Endodermal cell (in vitro differentiated cells): ENCODE data around the gene PIAS4. TPM values are rescaled to one million over a fixed set of nuclear protein-coding genes. Genes with fewer than 3 reads are reported as not detected.

Source experiments
- DNase-seq: peaks from one replicate; pipeline ENCODE4 v3.0.0-alpha.2; 2017
- H3K27ac ChIP-seq: 2 replicates; pipeline ENCODE4 v1.5.1; 2013; ENCODE audit warnings: mild to moderate bottlenecking, low read depth, low read length, moderate library complexity
- H3K27me3 ChIP-seq: 2 replicates; pipeline ENCODE4 v1.6.1; 2013; ENCODE audit warnings: mild to moderate bottlenecking, low read length, moderate library complexity; ENCODE audit not compliant: insufficient read depth, control insufficient read depth, poor library complexity, severe bottlenecking
- H3K36me3 ChIP-seq: 2 replicates; pipeline ENCODE4 v1.7.0; 2013; ENCODE audit warnings: mild to moderate bottlenecking, low read length, moderate library complexity; ENCODE audit not compliant: control insufficient read depth, insufficient read depth
- H3K4me1 ChIP-seq: one replicate; pipeline ENCODE4 v1.7.0; 2013; ENCODE audit warnings: low read length; ENCODE audit not compliant: control insufficient read depth, insufficient read depth
- H3K4me3 ChIP-seq: 2 replicates; pipeline ENCODE4 v1.5.1; 2013; ENCODE audit warnings: mild to moderate bottlenecking, low read length, moderate library complexity
- H3K9ac ChIP-seq: 2 replicates; pipeline ENCODE4 v1.6.1; 2013; ENCODE audit warnings: mild to moderate bottlenecking, low read length, moderate library complexity; ENCODE audit not compliant: poor library complexity, severe bottlenecking; ENCODE audit errors: extremely low read depth
- H3K9me3 ChIP-seq: 2 replicates; pipeline ENCODE4 v1.6.1; 2013; ENCODE audit warnings: mild to moderate bottlenecking, low read length, moderate library complexity; ENCODE audit not compliant: control insufficient read depth
- H3K27ac Mint-ChIP-seq: 2 replicates; pipeline ENCODE4 v1.8.0; 2020; ENCODE audit warnings: mixed read lengths
- H3K27me3 Mint-ChIP-seq: 2 replicates; pipeline ENCODE4 v1.8.0; 2021; ENCODE audit warnings: mild to moderate bottlenecking, mixed read lengths; ENCODE audit not compliant: insufficient read depth
- H3K36me3 Mint-ChIP-seq: 2 replicates; pipeline ENCODE4 v1.8.0; 2020; ENCODE audit warnings: low read depth, mixed read lengths
- H3K4me1 Mint-ChIP-seq: 2 replicates; pipeline ENCODE4 v1.8.0; 2020; ENCODE audit warnings: mixed read lengths
- H3K4me3 Mint-ChIP-seq: 2 replicates; pipeline ENCODE4 v1.8.0; 2020; ENCODE audit warnings: mild to moderate bottlenecking, moderate library complexity, mixed read lengths
- H3K9me3 Mint-ChIP-seq: 2 replicates; pipeline ENCODE4 v1.8.0; 2020; ENCODE audit warnings: mild to moderate bottlenecking, mixed read lengths
- CTCF ChIP-seq: fragments of 200-600 bp; sonication (generic); conservative IDR thresholded peaks from 2 replicates; pipeline ENCODE4 v1.5.0; 2021; ENCODE audit warnings: antibody characterized with exemption, mild to moderate bottlenecking
- WGBS, 2 experiments: methylation state at CpG; one replicate each; pipeline versions ENCODE4 v1.1.5 to v1.1.7; 2013; ENCODE audit warnings: missing lambda C conversion rate in 2 of 2, mixed read lengths in 1 of 2; ENCODE audit not compliant: insufficient coverage in 1 of 2, insufficient read length in 1 of 2; 5-methylcytosine and 5-hydroxymethylcytosine counted together
- total RNA-seq, 2 donors: library from RNA; stranded (reverse); fragmentation: NEBNext Ultra II Directional in 1 of 2; extraction: Animal tissue kit (Norgen Biotek cat#: 25700) in 1 of 2; gene quantifications; 2 replicates in 1 of 2; 3 replicates in 1 of 2; pipeline ENCODE4 v1.2.1, GENCODE V29; 2021

The PIAS4 gene
- total RNA-seq, 2 donors from 2014 or later = 57.5 to 58.1 TPM

- Histone ChIP-seq H3K36me3 (peaks cover 39% of the 10 kb centered on the region), H3K9me3 (peaks cover 4% of the 10 kb centered on the region), H3K4me1 (no peaks in the 10 kb centered on the region), H3K27me3 (no peaks in the 10 kb centered on the region), H3K27ac (no peak overlapping the region), H3K4me3 (no peak overlapping the region), H3K9ac (no peak overlapping the region)
- 95 to 97% methylated on average over 11 to 15 of the region's 15 CpGs for WGBS, 2 experiments
- H3K27me3 Mint-ChIP-seq = no peaks in the 10 kb centered on the region
- peaks cover 2% of the 10 kb centered on the region for H3K9me3 Mint-ChIP-seq
- no peaks in the 10 kb centered on the region for H3K4me1 Mint-ChIP-seq
- no peak overlapping the region for H3K4me3 Mint-ChIP-seq
- DNase-seq = no peak
- H3K36me3 Mint-ChIP-seq = peaks cover 45% of the 10 kb centered on the region
- H3K27ac Mint-ChIP-seq = no peak overlapping the region
- no peak for TF ChIP-seq CTCF
Observed at GRCh38 chr19:4016903-4017638, 9.5 kb downstream of the PIAS4 start.

- Histone ChIP-seq H3K9ac (no peak overlapping the region), H3K9me3 (peaks cover 6% of the 10 kb centered on the region), H3K36me3 (peaks cover 38% of the 10 kb centered on the region), H3K27ac (no peak overlapping the region), H3K27me3 (no peaks in the 10 kb centered on the region), H3K4me1 (no peaks in the 10 kb centered on the region), H3K4me3 (no peak overlapping the region)
- DNase-seq = no peak
- 92 to 96% methylated on average over 8 to 20 of the region's 22 CpGs for whole genome bisulfite sequencing, 2 experiments
- no peak overlapping the region for H3K4me3 Mint-ChIP-seq
- no peaks in the 10 kb centered on the region for H3K27me3 Mint-ChIP-seq
- H3K4me1 Mint-ChIP-seq = no peaks in the 10 kb centered on the region
- peaks cover 3% of the 10 kb centered on the region for H3K9me3 Mint-ChIP-seq
- TF ChIP-seq CTCF = no peak
- no peak overlapping the region for H3K27ac Mint-ChIP-seq
- H3K36me3 Mint-ChIP-seq = peaks cover 39% of the 10 kb centered on the region
Observed at GRCh38 chr19:4018140-4018613, 10.6 kb downstream of the PIAS4 start.

GRCh38 chr19:4018775-4019504 lies 11.4 kb downstream of the PIAS4 start:
- no peak overlapping the region for H3K9ac ChIP-seq
- H3K27ac Mint-ChIP-seq = no peak overlapping the region
- WGBS, 2 experiments = 91 to 94% methylated on average over 12 to 19 of the region's 19 CpGs

More at GRCh38 chr19:4018775-4019504, 11.4 kb downstream of the PIAS4 start:
- peaks cover 34% of the 10 kb centered on the region for H3K36me3 ChIP-seq
- no peaks in the 10 kb centered on the region for H3K4me1 ChIP-seq
- peaks cover 6% of the 10 kb centered on the region for H3K9me3 ChIP-seq
- Mint-ChIP-seq H3K4me1 (no peaks in the 10 kb centered on the region), H3K27me3 (no peaks in the 10 kb centered on the region), H3K36me3 (peaks cover 45% of the 10 kb centered on the region), H3K9me3 (peaks cover 3% of the 10 kb centered on the region), H3K4me3 (no peak overlapping the region)
- DNase-seq = no peak
- no peaks in the 10 kb centered on the region for H3K27me3 ChIP-seq
- no peak overlapping the region for H3K27ac ChIP-seq
- H3K4me3 ChIP-seq = no peak overlapping the region
- TF ChIP-seq CTCF = no peak
